Measurements from ENCODE around the gene RNU5D-1. TPM values are rescaled to one million over a fixed set of nuclear protein-coding genes. Genes with fewer than 3 reads are reported as not detected.
A peak's percentile ranks its signal among the peaks of the same experiment; 100 is the strongest.

The RNU5D-1 gene
- total RNA-seq, 4 donors from 2014 or later = not detected

DNA sequence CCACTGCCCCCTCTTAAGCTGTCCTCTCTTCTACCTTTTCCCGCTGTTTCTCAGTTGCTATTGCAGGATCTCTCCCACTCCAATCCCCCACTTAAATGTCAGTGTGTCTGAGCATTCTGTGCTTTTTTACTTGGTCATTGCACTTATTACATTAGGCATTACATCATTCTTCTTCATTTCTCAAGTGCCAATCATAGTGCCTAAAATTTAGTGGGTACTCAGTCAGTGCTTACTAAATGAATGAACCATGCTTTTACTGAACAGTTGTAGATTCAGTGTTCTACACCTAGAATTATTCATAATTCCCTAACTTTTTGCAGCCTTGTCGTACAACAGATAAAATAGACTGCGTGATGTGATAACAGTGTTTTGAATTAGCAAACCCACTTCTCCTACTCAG is 37.1 kb downstream of the RNU5D-1 start:
- TF ChIP-seq, protein P1, sequence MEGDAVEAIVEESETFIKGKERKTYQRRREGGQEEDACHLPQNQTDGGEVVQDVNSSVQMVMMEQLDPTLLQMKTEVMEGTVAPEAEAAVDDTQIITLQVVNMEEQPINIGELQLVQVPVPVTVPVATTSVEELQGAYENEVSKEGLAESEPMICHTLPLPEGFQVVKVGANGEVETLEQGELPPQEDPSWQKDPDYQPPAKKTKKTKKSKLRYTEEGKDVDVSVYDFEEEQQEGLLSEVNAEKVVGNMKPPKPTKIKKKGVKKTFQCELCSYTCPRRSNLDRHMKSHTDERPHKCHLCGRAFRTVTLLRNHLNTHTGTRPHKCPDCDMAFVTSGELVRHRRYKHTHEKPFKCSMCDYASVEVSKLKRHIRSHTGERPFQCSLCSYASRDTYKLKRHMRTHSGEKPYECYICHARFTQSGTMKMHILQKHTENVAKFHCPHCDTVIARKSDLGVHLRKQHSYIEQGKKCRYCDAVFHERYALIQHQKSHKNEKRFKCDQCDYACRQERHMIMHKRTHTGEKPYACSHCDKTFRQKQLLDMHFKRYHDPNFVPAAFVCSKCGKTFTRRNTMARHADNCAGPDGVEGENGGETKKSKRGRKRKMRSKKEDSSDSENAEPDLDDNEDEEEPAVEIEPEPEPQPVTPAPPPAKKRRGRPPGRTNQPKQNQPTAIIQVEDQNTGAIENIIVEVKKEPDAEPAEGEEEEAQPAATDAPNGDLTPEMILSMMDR (IDR thresholded peaks at IDR 0.05) = no peak
- no peak for TF ChIP-seq POLR2A (IDR thresholded peaks at IDR 0.05)
- 98% methylated on average over 3 of the region's 3 CpGs for WGBS, 2 donors
- intact Hi-C loops (cut with DNase I; ENCODE audit: low total_unique reads) = no loop called here
- DNase-seq (ENCODE audit: low spot score in 2 of 2) = no peak
- no peak overlapping the region for H3K4me3 ChIP-seq (ENCODE audit: low read depth, poor library complexity, severe bottlenecking)

GRCh38 chr1:44693159-44693558 is 37.8 kb downstream of the RNU5D-1 start:
- H3K4me3 ChIP-seq (ENCODE audit: low read depth, poor library complexity, severe bottlenecking) = no peak overlapping the region
- no peak for DNase-seq (ENCODE audit: low spot score in 2 of 2)
- intact Hi-C loops (cut with DNase I; ENCODE audit: low total_unique reads) = no loop called here
- TF ChIP-seq, protein P1 (IDR thresholded peaks at IDR 0.05) = no peak
- TF ChIP-seq POLR2A (IDR thresholded peaks at IDR 0.05) = no peak
- WGBS, 2 donors = 76 to 90% methylated on average over 2 of the region's 2 CpGs

DNA sequence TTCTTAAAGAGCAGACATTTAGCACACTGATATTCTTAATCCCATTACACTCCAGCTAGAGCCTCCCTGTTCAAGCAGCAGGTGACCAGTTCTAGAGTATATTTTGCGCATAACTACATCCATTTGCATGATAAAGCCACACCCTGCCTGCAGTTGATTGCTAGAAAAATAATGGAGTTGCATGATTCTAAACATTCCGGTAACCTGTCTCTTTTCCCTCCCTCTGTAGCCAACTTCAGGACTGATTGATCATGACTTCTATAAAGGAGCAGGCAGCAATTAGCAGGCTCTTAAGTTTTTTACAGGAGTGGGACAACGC is 41.6 kb downstream of the RNU5D-1 start:
- intact Hi-C loops (cut with DNase I; ENCODE audit: low total_unique reads) = no loop called here
- no peak for DNase-seq (ENCODE audit: low spot score in 2 of 2)
- H3K4me3 ChIP-seq (ENCODE audit: low read depth, poor library complexity, severe bottlenecking) = no peak overlapping the region
- no peak for TF ChIP-seq POLR2A (IDR thresholded peaks at IDR 0.05)
- TF ChIP-seq, protein P1 (IDR thresholded peaks at IDR 0.05) = no peak
- WGBS, 2 donors = 58 to 63% methylated on average over 3 of the region's 3 CpGs

GRCh38 chr1:44688760-44689446 is 42.1 kb downstream of the RNU5D-1 start:
- no peak overlapping the region for H3K4me3 ChIP-seq (ENCODE audit: low read depth, poor library complexity, severe bottlenecking)
- no peak for TF ChIP-seq POLR2A (IDR thresholded peaks at IDR 0.05)
- TF ChIP-seq, protein P1 (IDR thresholded peaks at IDR 0.05) = no peak
- intact Hi-C loops (cut with DNase I; ENCODE audit: low total_unique reads) = no loop called here
- WGBS, 2 donors = 76 to 81% methylated on average over 12 of the region's 12 CpGs
- DNase-seq (ENCODE audit: low spot score in 2 of 2) = peak in 1 of 2 donors; percentile 9

- no peak for DNase-seq (ENCODE audit: low spot score in 2 of 2)
- intact Hi-C loops (cut with DNase I; ENCODE audit: low total_unique reads) = loop anchor here (2.0 kb wide), 1 partner anchor 71 kb away; no protein-coding TSS in a partner anchor
- 68 to 71% methylated on average over 8 of the region's 8 CpGs for WGBS, 2 donors
- H3K4me3 ChIP-seq (ENCODE audit: low read depth, poor library complexity, severe bottlenecking) = no peak overlapping the region
- no peak for TF ChIP-seq POLR2A (IDR thresholded peaks at IDR 0.05)
- TF ChIP-seq, protein P1 (IDR thresholded peaks at IDR 0.05) = no peak
Observed at GRCh38 chr1:44685881-44686280, 45.1 kb downstream of the RNU5D-1 start.

DNA sequence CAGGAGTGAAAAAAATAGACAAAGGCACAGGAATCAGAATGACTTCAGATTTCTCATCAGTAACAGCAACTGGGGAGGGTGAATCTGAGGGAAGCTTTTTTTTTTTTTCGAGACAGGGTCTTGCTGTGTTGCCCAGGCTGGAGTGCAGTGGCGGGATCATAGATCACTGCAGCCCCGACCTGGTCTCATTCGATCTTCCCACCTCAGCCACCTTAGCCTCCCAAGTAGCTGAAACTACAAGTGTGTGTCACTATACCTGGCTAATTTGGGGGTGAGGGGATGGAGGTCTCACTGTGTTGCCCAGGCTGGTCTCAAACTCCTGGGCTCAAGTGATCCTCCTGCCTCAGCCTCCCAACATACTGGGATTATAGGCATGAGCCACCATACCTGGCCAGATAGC is 45.8 kb downstream of the RNU5D-1 start:
- 92 to 96% methylated on average over 4 of the region's 4 CpGs for WGBS, 2 donors
- TF ChIP-seq, protein P1 (IDR thresholded peaks at IDR 0.05) = no peak
- TF ChIP-seq POLR2A (IDR thresholded peaks at IDR 0.05) = no peak
- intact Hi-C loops (cut with DNase I; ENCODE audit: low total_unique reads) = no loop called here

More for the DNA sequence above, 45.8 kb downstream of the RNU5D-1 start:
- DNase-seq (ENCODE audit: low spot score in 2 of 2) = no peak
- H3K4me3 ChIP-seq (ENCODE audit: low read depth, poor library complexity, severe bottlenecking) = no peak overlapping the region

Measured in lower leg skin (tissue), 4 donors.